Fibroblast of mammary gland (primary cell): ENCODE results near the gene GCN1.
"Not testable (repeated sequence)": the region's sequence is repeated elsewhere in the genome, so short reads cannot be mapped to it uniquely, and the experiment has no call there.

Source experiments
- DNase-seq: peaks from one replicate; pipeline ENCODE4 v3.0.0-alpha.2; 2010; ENCODE audit warnings: low read depth
- H3K4me3 ChIP-seq: 2 replicates; pipeline ENCODE4 v1.5.1; 2011; ENCODE audit warnings: low read depth, mild to moderate bottlenecking, low read length, moderate library complexity; ENCODE audit not compliant: control insufficient read depth
- TF ChIP-seq, protein P1 (sequence below): conservative IDR thresholded peaks from 2 replicates; pipeline ENCODE4 v1.5.1; 2011; ENCODE audit warnings: low read depth, low read length, inconsistent platforms; ENCODE audit not compliant: control insufficient read depth, insufficient read depth

Gene GCN1

DNA sequence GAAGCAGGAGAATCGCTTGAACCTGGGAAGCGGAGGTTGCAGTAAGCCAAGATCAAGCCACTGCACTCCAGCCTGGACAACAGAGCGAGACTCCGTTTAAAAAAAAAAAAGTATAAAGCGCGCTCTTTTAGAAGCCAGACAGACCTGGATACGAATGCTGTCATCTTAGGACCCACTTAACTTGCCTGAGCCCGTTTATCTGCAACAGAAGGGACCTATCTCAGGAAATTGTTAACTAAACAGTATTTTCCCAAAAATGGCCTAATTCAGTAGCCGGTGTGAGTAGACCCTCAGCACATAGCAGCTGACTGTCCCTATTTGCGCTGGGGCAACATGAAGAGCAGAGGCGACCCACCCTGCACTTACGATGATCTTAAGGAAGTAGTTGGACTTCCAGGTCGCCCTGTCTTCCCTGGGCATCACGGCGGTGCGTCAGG, 5.9 kb upstream of the GCN1 start:
- H3K4me3 ChIP-seq: peak overlapping the region; percentile 100
- TF ChIP-seq, protein P1, sequence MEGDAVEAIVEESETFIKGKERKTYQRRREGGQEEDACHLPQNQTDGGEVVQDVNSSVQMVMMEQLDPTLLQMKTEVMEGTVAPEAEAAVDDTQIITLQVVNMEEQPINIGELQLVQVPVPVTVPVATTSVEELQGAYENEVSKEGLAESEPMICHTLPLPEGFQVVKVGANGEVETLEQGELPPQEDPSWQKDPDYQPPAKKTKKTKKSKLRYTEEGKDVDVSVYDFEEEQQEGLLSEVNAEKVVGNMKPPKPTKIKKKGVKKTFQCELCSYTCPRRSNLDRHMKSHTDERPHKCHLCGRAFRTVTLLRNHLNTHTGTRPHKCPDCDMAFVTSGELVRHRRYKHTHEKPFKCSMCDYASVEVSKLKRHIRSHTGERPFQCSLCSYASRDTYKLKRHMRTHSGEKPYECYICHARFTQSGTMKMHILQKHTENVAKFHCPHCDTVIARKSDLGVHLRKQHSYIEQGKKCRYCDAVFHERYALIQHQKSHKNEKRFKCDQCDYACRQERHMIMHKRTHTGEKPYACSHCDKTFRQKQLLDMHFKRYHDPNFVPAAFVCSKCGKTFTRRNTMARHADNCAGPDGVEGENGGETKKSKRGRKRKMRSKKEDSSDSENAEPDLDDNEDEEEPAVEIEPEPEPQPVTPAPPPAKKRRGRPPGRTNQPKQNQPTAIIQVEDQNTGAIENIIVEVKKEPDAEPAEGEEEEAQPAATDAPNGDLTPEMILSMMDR: no peak
- no peak for DNase-seq

DNA sequence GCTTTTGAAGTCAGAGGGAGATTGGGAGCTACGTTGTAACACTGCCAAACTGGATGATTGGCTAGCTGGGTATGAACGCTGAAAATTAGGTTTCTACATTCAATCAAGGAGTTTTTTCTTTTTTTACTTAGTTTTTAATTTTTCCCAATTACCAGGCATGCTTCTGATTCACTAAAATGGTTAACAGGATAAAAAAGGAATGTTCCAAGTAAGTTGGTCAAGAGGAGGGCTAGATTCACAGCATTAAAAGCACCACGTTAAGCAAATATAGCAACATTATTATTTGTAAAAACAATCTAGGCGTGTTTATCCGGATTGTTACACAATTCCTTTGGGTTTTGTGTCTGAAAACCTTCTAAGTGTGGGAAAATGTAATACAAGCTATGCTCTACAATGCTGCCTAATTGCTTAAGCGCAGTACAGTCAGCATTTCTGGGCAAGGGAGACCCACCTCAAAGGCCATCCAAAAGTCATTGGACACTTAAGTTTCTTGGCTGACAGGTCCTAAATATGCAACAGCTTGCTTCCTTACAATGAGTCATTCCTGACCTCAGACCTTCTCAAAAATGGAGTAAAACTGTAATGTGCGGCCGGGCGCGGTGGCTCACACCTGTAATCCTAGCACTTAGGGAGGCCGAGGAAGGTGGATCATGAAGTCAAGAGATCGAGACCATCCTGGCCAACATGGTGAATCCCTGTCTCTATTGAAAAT, 5.2 kb upstream of the GCN1 start:
- peak; percentile 97 for DNase-seq
- TF ChIP-seq, protein P1: no peak
- H3K4me3 ChIP-seq: peak overlapping the region; percentile 100

DNA sequence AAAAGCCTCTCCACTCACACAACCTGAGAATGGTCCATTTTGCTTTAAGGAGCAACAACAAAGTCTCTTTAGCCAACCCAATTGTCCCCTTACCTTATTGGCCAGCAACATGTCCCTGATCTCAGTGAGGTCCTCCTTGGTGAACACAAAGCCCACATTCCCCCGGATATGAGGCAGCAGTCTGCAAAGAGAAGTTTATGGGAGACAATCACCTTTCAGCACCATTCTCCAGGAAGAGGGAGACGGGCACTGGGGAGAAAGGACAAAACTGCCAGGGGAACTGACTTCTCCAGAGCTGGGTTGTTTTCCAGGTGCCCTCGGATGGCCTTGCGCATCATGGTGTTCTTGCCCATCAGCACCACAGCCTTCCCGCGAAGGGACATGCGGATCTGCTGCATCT, 4.5 kb upstream of the GCN1 start:
- peak overlapping the region; percentile 100 for H3K4me3 ChIP-seq
- TF ChIP-seq, protein P1: no peak
- no peak for DNase-seq

DNA sequence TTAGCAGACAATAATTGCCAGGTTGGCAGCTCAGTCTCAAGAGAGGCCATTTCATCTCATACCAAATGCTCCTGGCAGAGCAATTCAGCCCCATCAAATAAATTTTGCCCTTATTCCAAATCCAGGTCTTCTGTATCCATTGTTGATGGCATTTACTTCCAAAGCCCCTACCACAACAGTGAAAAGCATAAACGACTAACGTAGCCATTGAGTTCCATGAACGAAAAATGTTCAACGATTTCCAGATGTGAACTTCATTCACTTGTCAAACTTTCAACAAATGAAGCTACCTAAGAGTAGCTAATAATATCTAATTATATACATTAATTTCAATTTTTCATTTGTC, 3.0 kb upstream of the GCN1 start:
- DNase-seq: no peak
- TF ChIP-seq, protein P1: no peak
- H3K4me3 ChIP-seq: peak overlapping the region; percentile 16

DNA sequence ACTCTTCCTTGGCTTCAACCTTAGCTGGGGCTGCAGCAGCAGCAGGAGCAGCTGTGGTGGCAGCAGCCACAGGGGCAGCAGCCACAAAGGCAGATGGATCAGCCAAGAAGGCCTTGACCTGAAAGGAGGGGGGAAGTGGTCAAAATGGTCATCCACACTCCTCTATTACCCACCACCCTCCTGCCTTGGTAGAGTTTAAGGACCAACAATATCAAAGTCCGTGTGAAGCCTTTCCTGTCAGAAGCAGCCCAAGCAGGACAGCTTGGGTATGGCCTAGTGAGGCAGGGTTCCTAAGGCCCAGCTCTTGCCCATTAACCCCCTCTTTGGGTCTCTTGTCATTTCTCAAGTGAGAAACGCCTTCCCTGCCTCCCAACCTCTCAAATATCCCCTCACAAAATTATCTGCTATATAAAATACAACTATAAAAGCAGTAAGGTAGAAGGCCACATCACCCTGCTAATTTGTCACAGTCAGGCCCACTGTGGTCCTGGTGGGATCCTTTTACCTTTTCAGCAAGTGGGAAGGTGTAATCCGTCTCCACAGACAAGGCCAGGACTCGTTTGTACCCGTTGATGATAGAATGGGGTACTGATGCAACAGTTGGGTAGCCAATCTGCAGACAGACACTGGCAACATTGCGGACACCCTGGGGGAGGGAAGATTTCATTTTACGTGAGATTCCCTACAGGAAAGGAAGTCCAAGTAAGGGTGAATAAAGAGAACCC, 2.5 kb upstream of the GCN1 start:
- not testable (repeated sequence) for DNase-seq, H3K4me3 ChIP-seq

DNA sequence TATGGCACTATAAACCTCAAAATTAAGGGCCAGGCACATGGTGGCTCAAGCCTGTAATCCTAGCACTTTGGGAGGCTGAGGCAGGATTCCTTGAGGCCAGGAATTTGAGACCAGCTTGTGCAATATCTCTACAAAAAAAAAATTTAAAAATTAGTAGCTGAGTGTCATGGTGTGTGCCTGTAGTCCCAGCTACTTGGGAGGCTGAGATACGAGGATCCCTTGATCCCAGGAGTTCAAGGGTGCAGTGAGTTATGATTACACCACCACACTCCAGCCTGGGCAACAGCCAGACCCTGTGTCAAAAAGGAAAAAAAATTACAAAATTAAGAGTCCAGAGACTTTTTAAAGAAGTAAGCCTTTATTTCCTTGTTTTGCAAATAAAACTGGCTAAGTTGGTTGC, 1.8 kb upstream of the GCN1 start:
- H3K4me3 ChIP-seq: no peak overlapping the region
- peak; percentile 47 for DNase-seq
- TF ChIP-seq, protein P1: no peak

DNA sequence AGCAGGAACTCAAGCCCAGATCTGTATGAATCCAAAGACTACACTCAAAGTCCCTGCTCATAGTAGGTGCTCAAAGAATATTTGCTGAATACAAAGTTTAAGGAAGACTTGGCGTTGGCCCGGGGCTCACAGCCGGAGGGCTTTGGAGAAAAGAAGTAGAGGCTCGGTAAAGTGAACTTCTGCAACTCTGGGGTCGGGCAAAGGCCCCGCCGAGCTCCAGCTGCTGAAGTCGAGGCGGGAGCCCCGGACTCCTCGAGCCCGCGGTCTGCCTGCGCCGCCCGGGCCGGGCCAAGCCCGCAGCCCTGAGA, 335 bp downstream of the GCN1 start:
- H3K4me3 ChIP-seq: peak overlapping the region; percentile 81
- no peak for DNase-seq
- TF ChIP-seq, protein P1: no peak

DNA sequence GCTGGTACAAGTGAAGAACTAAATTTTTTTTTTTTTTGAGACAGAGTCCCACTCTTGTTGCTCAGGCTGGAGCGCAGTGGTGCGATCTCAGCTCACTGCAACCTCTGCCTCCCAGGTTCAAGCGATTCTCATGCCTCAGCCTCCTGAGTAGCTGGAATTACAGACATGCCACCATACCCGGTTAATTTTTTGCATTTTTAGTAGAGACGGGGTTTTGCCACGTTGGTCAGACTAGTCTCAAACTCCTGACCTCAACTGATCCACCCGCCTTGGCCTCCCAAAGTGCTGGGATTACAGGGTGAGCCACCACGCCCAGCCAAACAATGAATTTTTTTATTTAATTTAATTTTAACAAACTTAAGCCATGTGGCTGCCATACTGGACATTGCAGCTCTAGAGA, 1.2 kb downstream of the GCN1 start:
- peak overlapping the region; percentile 81 for H3K4me3 ChIP-seq
- DNase-seq: not testable (repeated sequence)
